ENCODE results near the gene XXYLT1.
"Not testable (repeated sequence)": the region's sequence is repeated elsewhere in the genome, so short reads cannot be mapped to it uniquely, and the experiment has no call there.

Gene XXYLT1

DNA sequence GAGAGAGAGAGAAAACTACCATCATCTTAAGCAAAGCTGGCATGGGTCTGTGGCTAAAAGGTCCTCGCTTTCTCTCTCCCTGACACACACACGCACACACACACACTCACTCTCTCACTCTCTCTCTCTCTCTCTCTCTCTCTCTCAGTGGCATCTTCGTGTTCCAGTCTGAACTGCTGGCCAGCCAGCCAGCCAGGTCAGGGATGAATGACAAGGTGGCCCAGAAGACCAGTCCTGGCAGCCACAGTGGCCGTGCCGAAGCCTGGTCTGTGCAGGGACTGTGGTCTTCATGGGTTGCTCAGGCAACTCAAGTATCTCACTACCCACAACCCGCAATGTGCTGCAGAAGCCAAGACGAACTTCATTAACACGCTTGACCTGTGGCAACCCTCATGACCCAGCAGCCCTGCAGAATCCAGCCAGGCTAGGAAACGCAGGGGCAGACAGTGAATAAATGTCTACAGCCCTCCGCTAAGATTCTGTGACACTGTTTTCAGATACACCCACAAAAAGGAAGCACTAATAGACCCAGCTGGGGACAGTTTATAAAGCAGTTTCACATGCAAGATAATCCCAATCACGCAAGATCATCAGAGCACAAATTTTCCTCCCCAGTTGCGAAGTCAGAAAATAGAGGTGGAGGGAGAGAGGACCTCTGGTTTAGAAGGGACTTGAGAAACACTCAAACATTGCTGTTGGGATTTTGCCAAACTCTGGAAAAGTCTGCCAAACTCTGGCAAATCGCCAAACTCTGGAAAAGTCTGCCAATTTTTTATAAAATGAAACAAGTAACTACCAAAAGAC, 66.4 kb downstream of the XXYLT1 start:
- DNase-seq: no peak

DNA sequence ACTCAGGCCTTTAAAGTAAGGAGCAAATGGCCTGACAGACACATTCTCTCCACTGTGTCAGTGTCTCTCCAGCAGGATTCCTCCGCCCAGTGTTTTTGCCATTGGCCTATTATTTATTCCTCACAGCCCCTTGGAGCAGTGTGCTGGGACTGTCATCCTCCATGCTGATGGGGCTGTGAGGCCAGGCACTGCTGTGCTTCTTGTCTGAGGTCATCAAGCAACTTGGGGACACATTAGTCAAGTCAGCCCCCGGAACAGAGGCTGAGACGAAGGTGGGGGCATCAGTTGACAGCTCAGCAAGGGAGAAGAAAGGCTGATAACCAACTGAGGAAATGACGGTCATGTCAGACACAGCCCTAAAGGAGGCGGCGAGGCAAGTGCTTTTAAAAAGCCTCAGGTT, 67.4 kb downstream of the XXYLT1 start:
- no peak for DNase-seq

DNA sequence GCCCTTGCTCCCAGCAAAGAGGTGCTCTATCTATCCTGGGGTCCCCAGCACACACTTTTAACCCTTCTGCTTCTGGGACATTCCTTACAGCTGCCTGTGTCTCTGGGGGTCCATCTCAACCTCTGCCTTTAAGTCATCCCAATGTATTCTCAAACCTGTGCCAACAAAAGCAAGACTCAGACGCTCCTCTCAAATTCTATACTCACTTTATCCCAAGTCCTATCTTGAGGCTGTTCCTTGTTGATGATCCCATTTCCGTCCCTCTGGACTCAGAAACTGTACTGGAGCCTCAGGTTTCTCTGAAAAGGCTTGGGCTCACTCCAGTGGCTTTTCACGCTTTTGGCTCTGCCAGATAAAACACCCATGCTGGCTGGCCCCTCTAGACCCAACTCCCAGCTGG, 69.7 kb downstream of the XXYLT1 start:
- DNase-seq: no peak

DNA sequence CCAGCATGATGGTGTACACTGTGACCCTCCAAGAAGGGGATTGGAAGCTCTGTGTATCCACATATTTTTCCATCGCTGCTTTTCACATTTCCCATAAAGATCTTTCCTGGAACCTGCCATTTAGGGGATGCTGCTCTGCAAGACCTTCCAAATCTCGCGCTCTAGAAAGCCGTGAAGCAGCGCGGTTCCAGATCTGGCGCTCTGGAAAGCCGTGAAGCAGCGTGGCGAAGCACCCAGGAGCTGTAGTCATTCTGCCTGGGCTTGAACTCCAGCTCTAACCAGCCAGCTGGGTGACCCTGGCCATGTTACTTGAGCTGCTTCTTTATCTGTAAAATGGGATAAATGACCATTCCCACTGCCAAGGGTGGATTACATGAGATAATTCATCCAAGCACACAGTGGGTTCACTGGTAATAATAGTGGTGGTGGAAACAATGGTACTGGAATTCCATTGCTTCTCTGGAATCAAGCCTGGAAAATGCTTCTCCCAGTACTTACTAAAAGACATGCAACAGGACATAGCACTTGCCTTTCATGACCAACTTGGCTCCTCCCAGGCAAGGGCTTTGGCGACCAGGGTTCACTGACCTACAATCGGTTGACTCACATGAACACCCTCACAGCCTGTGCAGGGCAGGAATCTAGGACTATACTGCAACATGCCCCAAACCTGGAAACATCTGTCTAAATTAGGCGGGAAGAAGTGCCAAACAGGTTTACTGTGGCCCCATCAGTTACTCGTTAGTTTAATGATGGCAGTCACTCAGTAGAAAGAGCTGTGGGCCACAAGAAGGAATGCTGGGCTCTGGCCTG, 70.7 kb downstream of the XXYLT1 start:
- DNase-seq: no peak

DNA sequence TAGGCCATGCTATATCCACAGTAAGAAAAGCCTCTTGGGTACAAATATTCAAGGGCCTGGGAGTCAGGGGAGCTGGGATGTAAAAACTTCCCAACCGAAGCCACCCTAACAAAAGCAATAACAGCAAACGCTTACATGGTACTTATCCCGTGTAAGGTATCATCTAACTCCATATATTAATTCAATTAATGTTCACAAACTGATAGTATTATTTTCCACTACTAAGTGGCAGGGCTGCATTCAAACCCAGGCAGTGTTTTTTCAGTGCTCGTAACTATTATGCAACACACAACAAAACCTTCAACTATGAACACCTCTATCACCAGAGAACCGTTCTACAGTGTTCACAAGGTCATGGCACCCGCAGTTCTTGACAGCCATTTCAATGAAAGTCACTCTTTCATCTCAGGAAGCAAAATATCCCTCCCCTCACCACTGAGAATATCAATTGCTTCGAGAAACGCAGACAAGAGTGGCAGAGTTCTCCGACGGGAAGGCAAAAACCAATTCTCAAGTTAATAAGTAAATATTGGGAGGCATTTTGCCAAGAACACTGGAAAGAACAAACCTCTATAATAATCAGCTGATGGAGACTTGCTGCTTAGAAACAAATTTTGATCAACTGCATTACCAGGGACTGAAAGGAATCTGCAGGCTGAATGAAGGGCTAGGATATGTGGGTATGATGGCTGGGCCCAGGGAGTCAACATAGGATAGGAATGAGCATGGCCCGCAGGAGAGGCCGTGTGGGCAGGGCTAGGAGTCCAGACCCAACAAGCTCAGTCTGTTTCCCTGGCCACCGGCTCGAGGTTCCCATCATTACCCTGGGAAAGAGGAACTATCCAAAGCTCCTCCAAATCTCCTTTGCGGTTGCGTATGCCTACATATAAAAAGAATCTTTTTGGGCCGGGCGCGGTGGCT, 72.3 kb downstream of the XXYLT1 start:
- no peak for DNase-seq

DNA sequence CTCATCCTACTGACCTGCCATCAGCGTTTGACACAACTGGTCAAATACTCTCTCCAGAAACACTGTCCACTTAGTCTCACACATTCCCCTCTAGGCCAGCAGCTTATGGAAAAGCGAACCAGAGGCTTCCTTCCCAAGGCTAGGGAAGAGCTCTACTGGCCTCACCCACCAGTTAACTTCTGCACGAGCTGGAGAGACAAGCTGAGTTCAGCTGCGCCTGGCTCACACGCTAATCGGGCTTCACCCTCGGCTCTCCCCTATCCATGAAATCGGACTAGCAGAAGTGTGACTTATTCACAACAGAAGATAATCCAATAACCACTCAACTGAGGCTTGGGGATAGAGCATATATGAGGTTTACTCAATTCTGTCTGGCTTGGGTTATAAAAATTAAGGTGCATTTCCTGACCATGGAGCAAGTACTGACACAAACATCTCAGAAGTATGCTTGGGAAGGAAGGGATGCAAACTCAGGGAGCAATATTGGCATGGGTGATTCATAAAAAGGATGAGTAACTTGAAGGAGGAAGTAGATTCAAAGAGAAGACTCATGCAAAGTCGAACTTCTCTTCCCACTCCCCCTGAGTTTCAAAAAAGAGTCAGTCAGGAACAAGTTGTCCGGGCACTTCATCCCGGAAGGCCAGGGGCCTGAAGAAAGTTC, 73.1 kb downstream of the XXYLT1 start:
- no peak for DNase-seq

DNA sequence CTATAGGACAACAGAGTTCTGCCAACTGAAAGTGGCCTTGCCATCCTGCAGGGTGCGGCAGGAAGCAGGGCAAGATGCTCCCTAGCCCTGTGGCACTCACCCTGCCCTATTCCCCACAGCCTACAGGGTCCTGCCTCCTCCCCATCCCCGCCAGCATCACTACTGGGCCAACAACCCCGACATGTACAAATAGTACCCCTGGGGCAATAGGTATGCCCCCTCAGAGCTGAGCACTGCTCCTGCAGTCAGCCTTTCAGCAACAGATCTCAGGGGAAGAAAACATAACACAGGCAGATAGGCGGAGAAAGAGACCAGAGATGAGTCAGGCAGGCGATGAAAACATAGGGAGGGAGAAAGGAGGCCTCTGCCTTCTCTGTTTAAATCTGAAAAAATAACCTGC, 74.7 kb downstream of the XXYLT1 start:
- no peak for DNase-seq

DNA sequence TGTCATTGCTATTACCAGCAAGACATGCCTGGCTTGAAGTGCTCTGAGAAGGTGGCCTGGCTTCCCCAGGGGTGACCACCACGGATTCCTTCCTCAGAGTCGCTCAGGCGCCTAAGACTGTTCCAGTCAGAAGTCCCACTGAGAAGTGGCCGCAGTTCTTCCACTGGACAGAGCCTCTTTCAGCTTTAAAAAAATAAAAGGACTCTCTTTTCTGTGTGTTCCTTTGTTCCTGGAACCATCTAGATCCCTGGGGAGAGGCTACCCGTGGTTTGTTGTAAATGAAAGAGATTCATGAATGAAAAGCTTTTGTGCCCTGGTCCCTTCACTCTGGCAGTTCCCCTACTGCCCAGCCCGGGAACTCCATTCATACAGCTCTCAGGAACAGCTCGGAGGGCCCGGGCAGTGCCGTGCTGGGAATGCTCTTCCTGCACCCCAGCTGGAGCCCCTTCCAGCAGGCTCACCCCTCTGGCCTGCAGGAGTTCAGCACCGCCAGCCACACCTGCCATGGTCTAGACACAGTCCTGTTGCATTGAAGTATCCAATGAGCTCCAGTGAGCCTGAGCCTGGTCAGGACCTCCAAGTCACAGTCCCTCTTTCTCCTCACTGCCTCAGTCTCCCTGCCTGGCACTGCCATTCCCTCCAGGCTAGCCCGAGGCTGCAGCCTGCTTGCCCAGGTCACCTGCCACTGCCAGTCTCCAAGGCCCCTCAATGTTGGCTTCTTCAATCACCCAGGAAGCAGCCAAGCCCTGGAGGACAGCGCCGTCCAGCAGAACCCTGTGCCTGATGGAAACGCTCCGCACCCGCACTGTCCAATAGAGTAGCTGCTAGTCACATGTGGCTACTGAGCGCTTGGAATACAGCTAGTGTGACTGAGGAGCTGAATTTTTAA, 75.4 kb downstream of the XXYLT1 start:
- no peak for DNase-seq

DNA sequence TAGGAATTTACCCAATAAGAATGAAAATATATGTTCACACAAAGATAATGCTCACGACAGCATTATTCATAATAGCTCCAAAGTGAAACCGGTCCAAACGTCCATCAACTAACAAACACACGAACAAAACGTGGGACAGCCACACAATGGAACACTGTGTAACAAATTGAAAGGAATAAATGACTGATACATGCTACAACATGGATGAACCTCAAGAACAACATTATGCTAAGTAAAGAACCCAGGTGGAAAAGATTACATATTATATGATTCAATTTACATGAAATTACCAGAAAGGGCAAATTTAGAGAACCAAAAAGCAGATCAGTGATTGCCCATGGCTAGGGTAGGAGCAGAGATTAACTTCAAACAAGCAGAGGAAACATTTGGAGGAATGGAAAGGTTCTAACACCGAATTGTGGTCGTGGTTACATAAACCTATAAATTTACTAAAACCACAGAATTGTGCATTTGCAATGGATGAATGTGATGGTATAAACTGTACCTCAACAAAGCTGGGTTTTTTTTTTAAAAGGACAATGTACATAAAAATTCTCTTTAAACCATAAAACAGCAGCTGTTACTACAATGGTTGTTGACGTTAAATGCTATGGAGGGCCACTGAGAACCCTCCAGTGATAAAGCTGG, 76.3 kb downstream of the XXYLT1 start:
- no peak for DNase-seq

DNA sequence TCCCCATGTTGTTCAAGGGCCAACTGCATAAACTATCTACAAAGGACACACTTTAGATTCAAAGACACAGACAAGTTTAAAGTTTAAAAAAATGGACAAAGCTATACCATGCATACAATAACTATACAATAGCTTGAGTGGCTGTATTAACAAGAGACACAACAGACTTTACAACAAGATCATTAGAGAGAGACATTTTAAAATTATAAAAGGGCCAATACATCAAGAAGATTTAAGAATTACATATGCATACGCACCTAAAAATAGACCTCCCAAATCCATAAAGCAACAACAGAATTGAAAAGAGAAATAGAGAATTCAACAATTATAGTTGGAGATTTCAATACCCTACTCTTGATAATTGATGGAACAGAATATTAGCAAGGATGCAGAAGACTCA, 79.4 kb downstream of the XXYLT1 start:
- no peak for DNase-seq

DNA sequence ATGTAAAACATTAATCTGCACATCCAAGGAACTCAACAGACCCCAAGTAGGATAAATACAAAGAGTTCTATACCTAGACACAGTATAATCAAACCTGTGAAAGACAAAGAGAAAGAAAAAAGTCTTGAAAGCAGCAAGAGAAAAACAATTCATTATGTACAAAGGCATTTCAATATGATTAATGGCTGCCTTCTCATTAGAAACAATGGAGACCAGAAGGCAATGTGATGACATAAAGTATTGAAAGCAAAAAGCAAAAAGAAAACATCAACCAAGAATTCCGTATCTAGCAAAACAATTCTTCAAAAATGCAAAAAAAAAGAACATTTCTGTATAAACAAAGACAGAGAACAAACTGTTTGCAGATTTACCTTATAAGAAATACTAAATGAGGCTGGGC, 81.1 kb downstream of the XXYLT1 start:
- no peak for DNase-seq

DNA sequence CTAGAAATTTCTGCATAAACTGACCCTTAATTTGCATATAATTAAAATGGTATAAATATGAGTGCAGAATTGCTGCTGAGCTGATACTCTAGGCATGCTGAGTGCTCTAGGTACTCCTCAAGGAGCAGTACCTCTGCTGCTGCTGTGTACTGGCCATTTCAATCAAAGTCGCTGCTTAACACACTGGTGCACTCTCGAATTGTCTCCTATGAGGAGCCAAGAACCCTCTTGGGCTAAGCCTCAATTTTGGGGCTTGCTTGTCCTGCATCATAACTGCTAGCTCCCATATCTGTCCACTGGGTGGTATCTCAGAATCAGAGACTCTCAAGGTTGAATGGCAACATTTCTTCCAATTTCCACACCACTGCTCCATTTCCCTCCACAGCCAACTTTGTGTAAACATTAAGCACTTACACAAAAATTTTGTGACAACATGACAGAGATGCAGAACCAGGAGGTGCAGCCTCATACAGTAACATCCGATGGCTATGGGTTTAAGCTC, 82.5 kb downstream of the XXYLT1 start:
- no peak for DNase-seq

DNA sequence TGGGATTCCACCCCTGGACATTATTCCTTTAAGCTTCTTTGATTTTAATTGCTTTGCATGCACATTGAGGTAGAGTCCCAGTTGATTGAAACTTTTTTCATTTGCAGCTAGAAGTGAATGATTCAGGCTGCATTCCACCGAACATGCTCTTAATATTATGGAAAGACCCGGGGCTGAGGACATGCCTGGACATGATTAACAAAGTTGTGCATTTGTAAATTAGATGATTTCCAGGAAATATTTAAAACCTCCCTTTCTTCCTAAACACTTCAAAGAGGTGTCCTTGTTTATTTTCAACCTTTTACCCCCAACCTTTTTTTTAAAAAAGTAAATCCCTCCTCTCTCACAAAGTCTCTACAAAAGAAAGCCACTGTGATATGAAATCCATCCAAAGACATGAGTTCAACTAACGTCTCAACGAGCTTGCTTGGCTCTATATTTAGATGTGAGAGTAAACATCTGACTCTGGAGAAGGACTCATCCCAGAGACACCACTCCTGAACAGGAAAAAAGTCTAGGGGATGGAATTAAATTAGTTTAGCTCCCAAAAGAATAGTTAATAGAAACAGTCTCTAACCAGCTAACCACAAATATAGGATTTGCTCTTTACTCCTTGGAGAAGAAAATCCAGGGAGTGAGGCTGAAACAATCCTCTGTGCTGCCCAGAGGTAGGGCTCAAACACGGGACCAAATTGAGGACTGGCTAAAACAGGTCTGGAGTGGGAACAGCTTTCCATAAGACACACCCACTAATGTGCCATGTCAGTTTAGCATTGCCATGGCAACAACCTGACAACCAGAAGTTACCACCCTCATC, 83.1 kb downstream of the XXYLT1 start:
- no peak for DNase-seq

DNA sequence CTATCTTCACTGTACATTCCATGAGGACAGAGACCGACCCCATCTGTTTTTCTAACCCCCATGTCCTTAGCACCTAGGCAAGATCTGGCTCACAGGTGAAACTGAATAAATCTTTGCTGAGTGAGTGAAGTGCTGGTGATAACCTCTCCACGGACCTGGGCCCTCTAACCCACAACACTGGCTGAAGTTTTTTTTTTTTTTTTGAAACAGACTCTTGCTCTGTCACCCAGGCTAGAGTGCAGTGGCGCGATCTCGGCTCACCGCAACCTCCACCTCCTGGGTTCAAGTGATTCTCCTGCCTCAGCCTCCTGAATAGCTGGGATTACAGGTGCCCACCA, 84.3 kb downstream of the XXYLT1 start:
- DNase-seq: not testable (repeated sequence)

DNA sequence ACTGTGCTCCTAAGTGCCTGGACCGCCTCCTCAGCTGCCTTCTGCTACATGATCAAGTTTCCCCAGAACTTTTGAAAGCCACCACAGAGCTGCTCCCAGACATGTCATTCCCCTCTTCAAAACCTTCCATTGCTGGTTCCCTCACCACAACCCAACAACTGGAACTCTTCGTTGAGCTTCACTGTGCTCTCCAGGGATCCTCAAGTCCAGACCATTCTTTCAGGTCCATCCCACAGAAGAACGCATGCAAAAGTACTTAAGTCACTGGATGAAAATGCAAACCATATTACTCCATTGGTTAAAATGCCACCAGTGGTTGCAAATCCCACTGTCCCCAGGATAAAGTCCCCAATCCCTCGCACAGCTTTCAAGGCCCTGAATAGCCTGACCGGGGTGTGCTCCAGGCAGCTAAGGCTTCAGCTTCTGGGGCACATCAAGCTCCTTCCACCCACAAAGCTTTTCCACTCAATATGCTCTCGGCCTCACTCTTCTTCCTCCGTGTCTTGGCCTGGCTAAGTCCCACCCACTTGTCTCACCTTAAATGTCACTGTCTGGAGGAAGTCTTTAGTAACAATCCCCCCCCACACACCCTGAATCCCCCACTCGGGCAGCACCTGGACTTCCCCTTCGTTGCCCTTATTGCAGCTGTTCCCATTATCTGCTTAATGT, 84.8 kb downstream of the XXYLT1 start:
- DNase-seq: peak; percentile 21 to 30

DNA sequence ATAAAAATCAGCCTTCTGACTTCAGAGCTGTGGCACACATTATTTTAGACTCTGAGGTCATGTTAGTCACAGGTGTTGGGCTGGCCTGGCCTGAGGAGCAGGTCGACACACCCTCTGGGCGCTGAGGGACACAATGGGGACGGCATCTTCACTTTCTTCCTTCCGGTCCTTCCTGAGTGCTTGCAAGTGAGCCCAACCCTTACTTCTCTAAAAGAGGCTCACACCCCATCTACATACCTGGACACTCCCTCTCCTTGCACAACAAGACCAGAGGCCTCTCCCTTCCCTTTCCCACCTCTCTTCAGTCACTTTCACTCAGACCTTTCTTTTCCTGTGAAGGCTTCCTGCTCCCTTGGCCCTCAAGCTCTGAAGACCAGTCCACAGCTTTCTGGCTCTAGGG, 85.4 kb downstream of the XXYLT1 start:
- DNase-seq: no peak

DNA sequence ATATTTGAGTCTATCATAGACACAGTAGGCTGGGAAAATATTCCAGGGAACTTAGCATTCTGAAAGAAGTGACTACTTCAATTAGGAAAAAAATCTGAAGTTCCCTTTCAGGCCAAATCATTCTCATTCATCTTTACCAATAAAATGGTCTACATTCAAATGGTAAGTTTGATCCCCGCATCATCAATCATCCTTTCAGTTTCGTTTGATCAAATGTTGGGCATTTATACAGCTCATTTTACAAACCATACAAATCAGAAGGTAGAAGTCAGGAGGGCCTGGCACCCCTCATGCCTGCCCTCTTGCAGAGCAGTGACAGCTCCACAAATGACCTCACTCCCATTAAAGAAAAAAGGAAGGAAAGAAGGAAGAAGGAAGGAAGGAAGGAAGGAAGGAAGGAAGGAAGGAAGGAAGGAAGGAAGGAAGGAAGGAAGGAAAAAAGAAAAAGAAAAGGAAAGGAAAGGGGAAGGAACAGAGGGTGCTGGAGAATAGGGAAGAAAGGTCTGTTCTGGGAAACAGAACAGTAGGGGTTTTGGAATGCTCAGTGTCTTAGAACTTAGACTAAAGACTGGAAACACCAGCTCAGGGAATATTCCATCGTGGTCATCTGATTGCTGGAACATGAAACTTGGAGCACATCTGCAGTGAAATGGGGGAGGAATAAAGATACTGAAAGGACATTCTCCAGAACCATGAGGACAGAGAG, 86.1 kb downstream of the XXYLT1 start:
- DNase-seq: no peak

DNA sequence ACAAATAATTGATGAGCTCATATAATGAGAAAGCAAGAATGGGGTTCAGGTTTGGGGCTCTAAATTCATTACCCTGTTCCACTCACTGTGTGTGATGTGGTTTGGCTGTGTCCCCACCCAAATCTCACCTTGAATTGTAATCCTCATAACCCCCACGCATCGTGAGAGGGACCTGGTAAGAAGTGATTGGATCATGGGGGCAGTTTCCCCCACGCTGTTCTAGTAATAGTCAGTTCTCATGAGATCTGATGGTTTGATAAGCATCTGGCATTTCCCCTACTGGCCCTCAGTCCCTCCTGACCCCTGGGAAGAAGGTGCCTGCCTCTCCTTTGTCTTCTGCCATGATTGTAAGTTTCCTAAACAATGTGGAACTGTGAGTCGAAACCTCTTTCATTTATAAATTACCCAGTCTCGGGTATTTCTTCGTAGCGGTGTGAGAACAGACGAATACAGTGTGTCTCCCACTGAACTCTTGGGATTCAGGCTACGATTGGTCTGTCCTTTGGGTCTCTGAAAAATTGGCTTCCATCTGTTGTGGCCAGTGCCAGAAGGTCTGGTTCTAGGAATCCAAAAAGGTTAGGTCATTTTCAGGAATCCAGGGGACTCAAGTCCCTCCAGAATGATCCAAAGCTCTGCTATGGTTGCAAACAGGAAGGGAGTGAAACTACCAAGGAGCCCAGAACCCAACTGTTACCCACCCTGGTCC, 87.7 kb downstream of the XXYLT1 start:
- no peak for DNase-seq

Measured in activated CD4-positive, alpha-beta T cell treated with anti-CD3 and anti-CD28 coated beads for 4 hours (primary cell).